HUES6 (cell line): ENCODE results near the gene MAP2K2.

Experiments used
- H3K27ac ChIP-seq: 2 replicates; pipeline ENCODE4 v1.7.0; 2013; ENCODE audit warnings: low read depth, mild to moderate bottlenecking, low read length, inconsistent platforms
- H3K27me3 ChIP-seq: 2 replicates; pipeline ENCODE4 v1.6.1; 2013; ENCODE audit warnings: low read length; ENCODE audit not compliant: control insufficient read depth, insufficient read depth
- H3K36me3 ChIP-seq: 2 replicates; pipeline ENCODE4 v1.6.1; 2013; ENCODE audit warnings: low read length; ENCODE audit not compliant: control insufficient read depth, insufficient read depth
- H3K4me1 ChIP-seq: 2 replicates; pipeline ENCODE4 v1.6.1; 2013; ENCODE audit warnings: low read length; ENCODE audit not compliant: control insufficient read depth, insufficient read depth
- H3K4me3 ChIP-seq: 2 replicates; pipeline ENCODE4 v1.5.1; 2013; ENCODE audit warnings: low read depth, low read length
- H3K9ac ChIP-seq: one replicate; pipeline ENCODE4 v1.6.1; 2013; ENCODE audit warnings: mild to moderate bottlenecking, low read length
- H3K9me3 ChIP-seq: 2 replicates; pipeline ENCODE4 v1.6.1; 2013; ENCODE audit warnings: low read depth, low read length; ENCODE audit not compliant: control insufficient read depth, insufficient read depth

The MAP2K2 gene

GRCh38 chr19:4069331-4069959 lies 54.5 kb downstream of the MAP2K2 start:
- no peak overlapping the region for H3K9ac ChIP-seq
- H3K9me3 ChIP-seq: no peaks in the 10 kb centered on the region
- H3K27me3 ChIP-seq: peaks cover 22% of the 10 kb centered on the region
- H3K4me1 ChIP-seq: no peaks in the 10 kb centered on the region; the same call in 1 of the 2 replicates
- no peaks in the 10 kb centered on the region for H3K36me3 ChIP-seq
- H3K27ac ChIP-seq: no peak overlapping the region
- no peak overlapping the region; the same call in 1 of the 2 replicates for H3K4me3 ChIP-seq

- no peak overlapping the region for H3K9ac ChIP-seq
- H3K4me1 ChIP-seq: peaks cover 4% of the 10 kb centered on the region
- H3K9me3 ChIP-seq: no peaks in the 10 kb centered on the region
- H3K27me3 ChIP-seq: peaks cover 22% of the 10 kb centered on the region
- peaks cover 3% of the 10 kb centered on the region; the same call in 1 of the 2 replicates for H3K36me3 ChIP-seq
- no peak overlapping the region for H3K27ac ChIP-seq
- H3K4me3 ChIP-seq: peak overlapping the region; percentile 47
Observed at GRCh38 chr19:4068047-4068966, 55.6 kb downstream of the MAP2K2 start.

- Histone ChIP-seq H3K4me3 (peak overlapping the region; percentile 47), H3K36me3 (peaks cover 10% of the 10 kb centered on the region), H3K27ac (no peak overlapping the region), H3K9me3 (no peaks in the 10 kb centered on the region), H3K9ac (no peak overlapping the region), H3K27me3 (peaks cover 22% of the 10 kb centered on the region), H3K4me1 (peaks cover 12% of the 10 kb centered on the region)
Observed at GRCh38 chr19:4067396-4068046, 56.4 kb downstream of the MAP2K2 start.

- Histone ChIP-seq H3K27me3 (peaks cover 22% of the 10 kb centered on the region), H3K9ac (no peak within 1 kb of the TSS), H3K9me3 (no peaks in the 10 kb centered on the region), H3K36me3 (peaks cover 10% of the 10 kb centered on the region), H3K4me1 (peaks cover 19% of the 10 kb centered on the region), H3K27ac (0 out of 2 replicates have a peak within 1 kb of the TSS, but pooled peaks have one; percentile 53), H3K4me3 (peak within 1 kb of the TSS; percentile 61)
Observed at GRCh38 chr19:4066682-4067395, 57.1 kb downstream of the MAP2K2 start, which contains the start of gene ZBTB7A. Gene ZBTB7A, minus strand, starts transcription at chr19:4066899. Its CDS starts 11,667 bp downstream, at chr19:4055232.

- Histone ChIP-seq H3K9ac (no peak overlapping the region), H3K9me3 (no peaks in the 10 kb centered on the region), H3K27ac (0 out of 2 replicates have a peak overlapping the region, but pooled peaks have one; percentile 53)
Observed at GRCh38 chr19:4066176-4066606, 57.7 kb downstream of the MAP2K2 start.

GRCh38 chr19:4065430-4066175 lies 58.3 kb downstream of the MAP2K2 start:
- Histone ChIP-seq H3K4me3 (peak overlapping the region; percentile 77; the same call in 1 of the 2 replicates), H3K27ac (no peak overlapping the region), H3K4me1 (peaks cover 30% of the 10 kb centered on the region), H3K36me3 (peaks cover 10% of the 10 kb centered on the region), H3K9ac (no peak overlapping the region), H3K9me3 (no peaks in the 10 kb centered on the region), H3K27me3 (peaks cover 22% of the 10 kb centered on the region)

More at GRCh38 chr19:4066176-4066606, 57.7 kb downstream of the MAP2K2 start:
- peak overlapping the region; percentile 61 for H3K4me3 ChIP-seq
- peaks cover 10% of the 10 kb centered on the region for H3K36me3 ChIP-seq
- H3K4me1 ChIP-seq: peaks cover 25% of the 10 kb centered on the region
- peaks cover 22% of the 10 kb centered on the region for H3K27me3 ChIP-seq

GRCh38 chr19:4064496-4065260 lies 59.2 kb downstream of the MAP2K2 start:
- H3K4me1 ChIP-seq: peaks cover 36% of the 10 kb centered on the region
- peak overlapping the region; percentile 77 for H3K4me3 ChIP-seq
- no peaks in the 10 kb centered on the region for H3K9me3 ChIP-seq
- peaks cover 22% of the 10 kb centered on the region for H3K27me3 ChIP-seq
- peak overlapping the region; percentile 81; the same call in 1 of the 2 replicates for H3K27ac ChIP-seq
- H3K36me3 ChIP-seq: peaks cover 10% of the 10 kb centered on the region
- H3K9ac ChIP-seq: peak overlapping the region; percentile 86

- Histone ChIP-seq H3K9me3 (no peaks in the 10 kb centered on the region), H3K4me3 (peak overlapping the region; percentile 77), H3K27ac (peak overlapping the region; percentile 81; the same call in 1 of the 2 replicates), H3K4me1 (peaks cover 42% of the 10 kb centered on the region), H3K27me3 (peaks cover 19% of the 10 kb centered on the region), H3K9ac (peak overlapping the region; percentile 86), H3K36me3 (peaks cover 10% of the 10 kb centered on the region)
Observed at GRCh38 chr19:4064149-4064495, 59.8 kb downstream of the MAP2K2 start.

- Histone ChIP-seq H3K9me3 (no peaks in the 10 kb centered on the region), H3K4me1 (peaks cover 48% of the 10 kb centered on the region), H3K27ac (no peak overlapping the region), H3K9ac (peak overlapping the region; percentile 86), H3K36me3 (peaks cover 10% of the 10 kb centered on the region), H3K27me3 (peaks cover 14% of the 10 kb centered on the region), H3K4me3 (peak overlapping the region; percentile 77)
Observed at GRCh38 chr19:4063369-4064148, 60.4 kb downstream of the MAP2K2 start.
